Renal cortical epithelial cell (primary cell): Measurements from ENCODE around the gene MSANTD3. TPM values are rescaled to one million over a fixed set of nuclear protein-coding genes. Genes with fewer than 3 reads are reported as not detected.

ENCODE experiments used
- DNase-seq: peaks from one replicate; pipeline ENCODE4 v3.0.0-alpha.2; 2011; ENCODE audit warnings: low read depth
- total RNA-seq: library from RNA; depleted of rRNA; stranded (reverse); fragments of >200 nt; gene quantifications from 2 replicates; pipeline ENCODE4 v1.2.3, GENCODE V29; 2014

The MSANTD3 gene
- total RNA-seq, 1 donor from 2014 or later, result 55.1 TPM

GRCh38 chr9:100465761-100466160 lies 38.8 kb downstream of the MSANTD3 start:
- no peak for DNase-seq

DNA sequence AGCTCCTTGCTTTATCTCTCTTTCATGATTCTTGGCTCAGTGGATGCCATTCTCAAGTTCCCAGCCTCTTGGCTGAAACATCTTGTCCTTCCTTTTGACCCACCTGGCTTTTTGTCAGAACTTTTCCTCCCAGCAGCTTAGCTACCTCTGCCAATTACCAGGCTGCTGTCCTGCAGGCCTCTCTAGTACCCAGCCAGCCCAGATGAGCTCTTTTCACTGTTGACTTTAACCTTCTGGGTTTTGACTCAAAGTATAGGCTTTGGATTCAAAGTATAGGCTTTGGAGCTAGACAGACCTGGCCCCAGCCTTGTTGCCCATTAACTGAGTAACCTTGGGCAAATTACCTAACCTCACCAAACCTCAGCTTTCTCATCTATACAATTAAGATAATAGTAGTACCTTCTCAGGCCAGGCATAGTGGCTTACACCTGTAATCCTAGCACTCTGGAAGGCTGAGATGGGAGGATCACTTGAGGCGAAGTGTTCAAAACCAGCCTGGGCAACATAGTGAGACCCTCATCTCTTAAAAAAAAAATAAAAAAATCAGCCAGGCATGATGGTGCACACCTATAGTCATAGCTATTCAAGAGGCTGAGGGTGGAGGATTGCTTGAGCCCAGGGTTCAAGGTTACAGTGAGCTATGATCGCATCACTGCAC lies 39.4 kb downstream of the MSANTD3 start:
- DNase-seq, result no peak

- DNase-seq, result peak; percentile 72
These were observed 39.9 kb downstream of the MSANTD3 start for GRCh38 chr9:100466829-100467221.

DNA sequence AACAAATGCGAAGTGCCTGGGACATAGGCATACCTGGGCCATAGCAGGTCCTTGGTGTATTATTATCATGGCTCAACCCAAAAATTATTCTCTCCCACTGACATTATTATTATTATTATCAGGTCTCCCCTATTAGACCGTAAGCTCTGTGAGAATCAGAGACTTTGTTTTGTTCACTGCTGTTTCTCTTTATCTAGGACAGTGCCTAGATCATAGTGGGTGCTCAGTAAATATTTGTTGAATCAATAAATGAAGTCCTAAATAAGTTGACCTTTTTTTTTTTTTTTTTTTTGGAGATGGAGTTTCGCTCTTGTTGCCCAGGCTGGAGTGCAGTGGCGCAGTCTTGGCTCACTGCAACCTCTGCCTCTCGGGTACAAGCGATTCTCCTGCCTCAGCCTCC lies 41.1 kb downstream of the MSANTD3 start:
- DNase-seq, result no peak

- no peak for DNase-seq
These were observed 45.3 kb downstream of the MSANTD3 start for GRCh38 chr9:100472268-100472667.

- no peak for DNase-seq
These were observed 45.9 kb downstream of the MSANTD3 start, which contains the start of gene TMEFF1 for GRCh38 chr9:100472788-100473275. TMEFF1 (plus strand) TSS chr9:100473149; CDS start chr9:100473545, 396 bp downstream.

DNA sequence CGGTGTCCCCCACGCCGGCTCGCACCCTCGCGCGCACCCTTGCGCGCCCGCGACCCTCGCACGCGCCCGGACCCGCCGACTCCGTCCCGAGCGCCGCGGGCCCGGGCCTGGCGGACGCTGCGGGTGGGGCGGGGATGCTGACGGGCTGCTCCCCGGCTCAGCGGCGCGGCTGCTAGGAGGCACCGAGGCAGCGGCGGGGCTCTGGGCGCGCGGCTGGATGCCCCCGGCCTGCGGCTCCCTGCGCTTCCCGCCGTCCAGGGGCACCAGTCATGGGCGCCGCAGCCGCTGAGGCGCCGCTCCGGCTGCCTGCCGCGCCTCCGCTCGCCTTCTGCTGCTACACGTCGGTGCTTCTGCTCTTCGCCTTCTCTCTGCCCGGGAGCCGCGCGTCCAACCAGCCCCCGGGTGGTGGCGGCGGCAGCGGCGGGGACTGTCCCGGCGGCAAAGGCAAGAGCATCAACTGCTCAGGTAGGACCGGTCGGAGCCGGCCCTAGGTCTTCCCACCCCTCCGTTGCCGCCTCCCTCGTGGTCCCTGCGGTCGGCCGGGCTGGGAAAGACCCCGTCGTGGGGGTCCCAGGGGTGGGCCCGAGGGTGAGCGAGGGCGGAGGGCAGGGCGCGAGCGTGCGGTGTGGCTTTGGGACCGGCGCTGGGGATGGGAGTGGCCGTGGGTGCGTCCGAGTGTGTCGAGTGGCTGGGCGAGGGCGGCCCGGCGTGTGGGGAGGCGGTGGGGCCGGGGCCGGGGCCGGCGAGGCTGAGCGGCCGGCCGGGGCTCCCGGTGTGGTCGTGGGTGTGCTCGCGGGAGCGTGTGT lies 46.5 kb downstream of the MSANTD3 start:
- no peak for DNase-seq

- peak; percentile 10 for DNase-seq
These were observed 47.4 kb downstream of the MSANTD3 start for GRCh38 chr9:100474082-100474923.

DNA sequence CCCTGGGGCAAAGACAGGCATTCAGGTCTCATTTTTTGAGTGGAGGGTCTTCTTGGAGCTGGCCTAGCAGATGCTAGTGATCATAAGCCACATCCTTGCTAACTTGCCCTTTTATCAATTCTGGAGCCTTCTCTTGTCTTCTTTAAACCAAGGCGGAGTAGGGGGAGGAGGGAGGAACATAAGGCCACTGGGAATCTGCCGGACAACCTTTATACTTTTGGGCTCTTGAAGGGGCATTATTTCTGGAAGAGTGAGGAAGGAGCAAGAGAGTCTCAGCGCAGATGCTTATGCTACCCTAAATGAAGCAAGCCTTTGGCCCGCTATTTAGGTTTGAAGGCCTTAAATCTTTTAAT lies 48.0 kb downstream of the MSANTD3 start:
- no peak for DNase-seq

DNA sequence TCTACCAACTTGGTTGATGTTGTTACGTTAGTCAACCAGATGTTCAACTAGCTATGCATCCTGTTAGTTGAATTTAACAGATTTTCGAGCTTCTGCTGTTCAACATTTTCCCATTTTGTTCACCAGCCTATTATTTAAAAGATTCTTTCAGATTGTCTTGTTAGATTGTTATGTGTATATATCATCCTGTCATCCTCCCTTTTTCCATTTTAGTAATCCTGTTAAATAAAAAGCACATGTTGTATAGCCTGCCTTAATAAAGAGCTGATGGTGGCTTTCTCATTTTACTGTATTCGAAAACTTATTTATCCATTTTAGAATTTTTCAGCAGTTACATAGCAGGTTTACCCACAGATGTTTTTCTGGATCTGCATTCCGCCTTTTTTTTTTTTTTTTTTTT lies 50.3 kb downstream of the MSANTD3 start:
- DNase-seq, result no peak

- DNase-seq, result no peak
These were observed 51.2 kb downstream of the MSANTD3 start for GRCh38 chr9:100478192-100478591.

- no peak for DNase-seq
These were observed 52.9 kb downstream of the MSANTD3 start for GRCh38 chr9:100479820-100480219.

DNA sequence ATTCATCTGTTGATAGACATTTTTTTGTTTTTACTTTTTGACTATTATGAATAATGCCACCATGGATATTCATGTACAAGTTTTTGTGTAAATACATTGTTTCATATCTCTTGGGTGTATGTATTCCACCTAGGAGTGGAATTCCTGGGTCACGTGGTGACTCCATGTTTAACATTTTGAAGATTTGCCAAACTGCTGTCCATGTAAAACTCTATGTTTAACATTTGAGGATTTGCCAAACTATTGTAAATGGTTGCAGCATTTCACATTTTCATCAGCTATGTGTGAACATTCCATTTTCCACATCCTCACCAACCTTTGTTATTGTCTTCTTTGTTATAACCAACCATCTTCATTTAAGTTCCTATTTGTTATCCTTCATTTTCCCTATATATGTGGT lies 58.3 kb downstream of the MSANTD3 start:
- no peak for DNase-seq

DNA sequence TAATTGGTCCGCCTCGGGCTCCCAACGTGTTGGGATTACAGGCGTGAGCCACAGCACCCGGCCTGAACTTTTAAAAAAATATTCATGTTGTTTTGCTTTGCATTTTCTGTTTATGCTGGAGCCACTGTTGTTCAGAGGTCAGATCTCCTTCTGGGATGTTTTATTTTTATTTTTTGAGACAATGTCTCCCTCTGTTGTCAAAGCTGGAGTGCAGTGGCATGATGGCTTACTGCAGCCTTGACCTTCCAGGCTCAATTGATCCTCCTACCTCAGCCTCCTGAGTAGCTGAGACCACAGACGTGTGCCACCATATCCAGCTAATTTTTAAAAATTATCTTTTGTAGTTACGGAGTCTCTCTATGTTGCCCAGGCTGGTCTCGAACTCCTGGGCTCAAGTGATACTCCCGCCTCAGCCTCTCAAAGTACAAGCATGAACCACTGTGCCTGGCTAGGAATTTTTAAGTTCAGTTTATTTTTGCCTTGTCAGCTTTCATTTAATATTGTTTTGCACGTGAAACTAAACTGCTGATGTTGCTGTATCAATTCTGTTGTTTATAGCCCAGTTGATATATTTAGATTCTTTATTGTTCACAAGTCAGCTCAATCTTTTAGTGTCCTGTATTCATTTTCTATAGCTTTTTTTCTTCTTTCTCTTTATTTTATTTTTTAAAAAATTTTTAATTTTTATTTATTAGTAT lies 59.7 kb downstream of the MSANTD3 start:
- DNase-seq, result no peak

- DNase-seq, result no peak
These were observed 61.2 kb downstream of the MSANTD3 start for GRCh38 chr9:100488177-100488576.

DNA sequence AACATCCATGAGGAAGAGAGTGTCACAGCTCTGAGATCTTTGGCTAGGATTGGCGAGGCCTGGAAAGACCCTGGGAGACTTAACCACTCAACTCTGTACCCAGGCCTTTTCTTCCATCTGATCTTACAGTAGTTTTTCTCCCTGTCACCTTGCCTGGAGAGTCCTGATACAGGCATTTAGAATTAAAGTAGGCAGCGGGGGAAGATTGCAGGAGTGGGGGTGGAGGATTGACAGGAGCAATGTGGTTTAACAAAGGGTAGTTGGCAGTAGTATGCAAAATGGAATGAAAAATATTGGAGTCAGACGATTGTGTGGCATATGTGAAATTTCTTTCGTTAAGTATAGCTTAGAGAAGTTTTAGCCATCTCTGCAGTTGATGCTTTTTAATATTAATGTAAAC lies 62.9 kb downstream of the MSANTD3 start:
- DNase-seq, result no peak

DNA sequence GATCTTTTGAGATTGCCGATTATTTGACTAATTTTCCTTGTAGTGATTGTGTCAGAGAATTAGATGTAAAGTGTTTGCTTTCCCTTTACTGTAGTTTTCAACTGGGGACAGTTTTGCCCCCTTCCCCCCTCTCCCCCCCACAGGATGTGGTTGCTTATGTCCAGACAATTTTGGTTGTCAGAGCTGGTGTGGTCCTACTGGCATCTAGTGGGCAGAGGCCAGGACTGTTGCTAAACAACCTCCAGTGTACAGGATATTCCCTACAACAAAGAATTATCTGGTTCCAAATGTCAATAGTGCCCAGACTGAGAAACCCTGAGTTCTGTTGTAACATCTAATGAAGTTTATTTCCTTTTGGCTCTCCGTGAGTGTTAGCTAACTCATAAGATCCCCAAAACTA lies 66.0 kb downstream of the MSANTD3 start:
- DNase-seq, result peak; percentile 34

DNA sequence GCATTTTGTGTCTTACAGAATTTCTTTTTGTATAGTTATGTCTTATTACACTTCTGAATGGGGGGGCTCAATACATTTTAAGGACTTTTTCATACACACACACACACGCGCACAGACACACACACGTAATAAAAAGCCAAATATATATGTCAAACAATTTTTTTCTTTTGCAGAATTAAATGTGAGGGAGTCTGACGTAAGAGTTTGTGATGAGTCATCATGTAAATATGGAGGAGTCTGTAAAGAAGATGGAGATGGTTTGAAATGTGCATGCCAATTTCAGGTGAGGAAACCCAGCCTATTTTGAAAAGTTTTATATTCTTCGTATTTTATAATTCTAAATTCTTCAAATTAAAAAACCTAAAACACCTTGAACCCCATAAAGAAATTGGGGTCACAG lies 71.6 kb downstream of the MSANTD3 start:
- peak; percentile 19 for DNase-seq

DNA sequence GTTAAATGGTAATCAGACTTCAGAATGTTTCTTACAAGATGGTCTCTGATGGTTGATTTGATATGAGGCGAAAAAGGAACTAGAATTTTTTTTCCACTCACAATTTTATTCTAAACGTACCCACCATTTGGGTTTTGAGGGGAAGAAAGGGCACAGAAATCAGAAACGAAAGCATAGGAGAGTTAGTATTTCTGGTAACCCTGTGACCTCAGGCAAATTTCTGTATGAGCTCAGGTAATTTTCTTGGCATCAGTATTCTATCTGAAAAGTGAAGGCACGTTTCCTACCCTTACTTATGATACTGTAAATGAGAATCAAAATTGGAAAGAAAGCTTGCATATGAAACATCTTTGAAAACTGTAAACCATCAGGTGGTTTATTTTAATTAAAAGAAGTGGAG lies 72.5 kb downstream of the MSANTD3 start:
- DNase-seq, result no peak

DNA sequence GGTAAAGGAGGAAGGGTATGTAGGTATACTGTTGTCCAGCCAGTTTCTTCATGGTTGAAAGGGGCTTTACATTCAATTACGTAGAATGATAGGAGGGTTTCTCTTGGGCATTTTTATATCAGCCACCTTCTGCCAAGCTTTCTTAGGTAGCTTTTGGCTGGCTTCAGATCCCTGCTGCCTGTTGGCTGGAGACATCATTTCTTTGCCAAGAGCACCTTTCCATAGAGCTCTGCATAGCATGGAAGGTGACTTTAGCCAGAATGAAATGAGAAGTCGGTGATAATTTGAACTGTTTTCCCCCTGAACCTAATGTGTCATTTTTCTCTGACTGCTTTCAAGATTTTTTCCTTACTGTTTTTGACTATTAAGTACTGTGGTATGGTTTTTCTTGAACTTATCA lies 72.9 kb downstream of the MSANTD3 start:
- no peak for DNase-seq
